WTC11 (cell line): ENCODE results near the gene EHMT1. TPM values are rescaled to one million over a fixed set of nuclear protein-coding genes. Genes with fewer than 3 reads are reported as not detected.

Source experiments
- ATAC-seq: fragments of 200-7000 bp; cut with Tn5 transposase; 2 replicates; pipeline ENCODE4 v1.10.0; 2021; ENCODE audit warnings: mild to moderate bottlenecking, moderate library complexity
- CTCF ChIA-PET: fragments of 300-600 bp; sonication (Branson Sonifier 250); formaldehyde crosslinking; loops from one replicate; lab custom pipeline; 2021; ENCODE audit warnings: antibody characterized with exemption; lab: Charles Lee
- POLR2A ChIA-PET: fragments of 350-600 bp; sonication (Branson Sonifier 250); formaldehyde crosslinking; loops from one replicate; lab custom pipeline; 2021; ENCODE audit warnings: antibody characterized with exemption; lab: Charles Lee
- DNase-seq: peaks from one replicate; pipeline ENCODE4 v3.0.0; 2021; ENCODE audit warnings: low spot score
- H3K27ac Mint-ChIP-seq: 2 replicates; pipeline ENCODE4 v1.8.0; 2021; ENCODE audit warnings: mixed read lengths
- H3K27me3 Mint-ChIP-seq: 2 replicates; pipeline ENCODE4 v1.8.0; 2021; ENCODE audit warnings: low read depth, mild to moderate bottlenecking, moderate library complexity, mixed read lengths
- H3K36me3 Mint-ChIP-seq: 2 replicates; pipeline ENCODE4 v1.8.0; 2021; ENCODE audit warnings: mixed read lengths
- H3K4me1 Mint-ChIP-seq: 2 replicates; pipeline ENCODE4 v1.8.0; 2022; ENCODE audit warnings: mixed read lengths
- H3K4me3 Mint-ChIP-seq: 2 replicates; pipeline ENCODE4 v1.8.0; 2021; ENCODE audit warnings: mild to moderate bottlenecking, moderate library complexity, mixed read lengths
- H3K9me3 Mint-ChIP-seq: 2 replicates; pipeline ENCODE4 v1.8.0; 2021; ENCODE audit warnings: mixed read lengths
- CTCF ChIP-seq: fragments of 200-600 bp; IDR thresholded peaks from 2 replicates; pipeline ENCODE4 v1.8.0; 2022; ENCODE audit warnings: antibody characterized with exemption
- E2F1 ChIP-seq: sonication (generic); formaldehyde crosslinking; IDR thresholded peaks from 2 replicates; pipeline ENCODE4 v1.8.0; 2022; ENCODE audit warnings: mild to moderate bottlenecking, missing genetic modification reagents
- ELF4 ChIP-seq: sonication (generic); formaldehyde crosslinking; IDR thresholded peaks from 2 replicates; pipeline ENCODE4 v1.8.1; 2022; ENCODE audit warnings: low read depth, mild to moderate bottlenecking, moderate library complexity, missing genetic modification reagents
- ESRRA ChIP-seq: sonication (generic); formaldehyde crosslinking; IDR thresholded peaks from 2 replicates; pipeline ENCODE4 v1.8.1; 2022; ENCODE audit warnings: mild to moderate bottlenecking, missing genetic modification reagents, borderline replicate concordance
- FOXJ3 ChIP-seq: sonication (generic); formaldehyde crosslinking; IDR thresholded peaks from 2 replicates; pipeline ENCODE4 v1.9.0; 2021; ENCODE audit warnings: missing genetic modification reagents, mild to moderate bottlenecking, borderline replicate concordance
- FOXP1 ChIP-seq: sonication (generic); formaldehyde crosslinking; IDR thresholded peaks from 2 replicates; pipeline ENCODE4 v1.8.0; 2022; ENCODE audit warnings: missing genetic modification reagents, mild to moderate bottlenecking, moderate library complexity, borderline replicate concordance
- GRHL2 ChIP-seq: fragments of 250-450 bp; sonication (Bioruptor Pico); IDR thresholded peaks from 2 replicates; pipeline ENCODE4 v1.8.0; 2022; ENCODE audit warnings: mild to moderate bottlenecking, moderate library complexity; ENCODE audit not compliant: insufficient replicate concordance, severe bottlenecking
- HMGXB4 ChIP-seq: sonication (generic); formaldehyde crosslinking; IDR thresholded peaks from 2 replicates; pipeline ENCODE4 v1.8.1; 2023; ENCODE audit warnings: mild to moderate bottlenecking, moderate library complexity, missing genetic modification reagents
- NFATC4 ChIP-seq: fragments of 250-450 bp; sonication (Bioruptor Pico); IDR thresholded peaks from 2 replicates; pipeline ENCODE4 v1.9.0; 2021; ENCODE audit warnings: mild to moderate bottlenecking
- NFE2L1 ChIP-seq: sonication (generic); formaldehyde crosslinking; IDR thresholded peaks from 2 replicates; pipeline ENCODE4 v1.8.1; 2023; ENCODE audit warnings: missing genetic modification reagents
- NR1H2 ChIP-seq: sonication (generic); formaldehyde crosslinking; IDR thresholded peaks from 2 replicates; pipeline ENCODE4 v1.9.0; 2021; ENCODE audit warnings: mild to moderate bottlenecking, moderate library complexity, missing genetic modification reagents
- PRRX2 ChIP-seq: fragments of 250-450 bp; sonication (Bioruptor Pico); IDR thresholded peaks from 2 replicates; pipeline ENCODE4 v1.8.0; 2021; ENCODE audit warnings: mild to moderate bottlenecking
- RORB ChIP-seq: fragments of 250-450 bp; sonication (Bioruptor Pico); IDR thresholded peaks from 2 replicates; pipeline ENCODE4 v1.9.0; 2021; ENCODE audit warnings: mild to moderate bottlenecking
- STAT6 ChIP-seq: sonication (generic); formaldehyde crosslinking; conservative IDR thresholded peaks from 2 replicates; pipeline ENCODE4 v1.8.1; 2023; ENCODE audit warnings: mild to moderate bottlenecking, low read depth, missing genetic modification reagents, moderate library complexity
- ZBTB21 ChIP-seq: sonication (generic); formaldehyde crosslinking; IDR thresholded peaks from 2 replicates; pipeline ENCODE4 v1.8.1; 2023; ENCODE audit warnings: mild to moderate bottlenecking, missing genetic modification reagents, borderline replicate concordance
- ZSCAN18 ChIP-seq: fragments of 250-450 bp; sonication (Bioruptor Pico); IDR thresholded peaks from 2 replicates; pipeline ENCODE4 v2.1.2; 2022; ENCODE audit warnings: mild to moderate bottlenecking, moderate library complexity
- total RNA-seq: library from RNA; stranded (reverse); gene quantifications from 3 replicates; pipeline ENCODE4 v1.2.3, GENCODE V29; 2021

EHMT1 gene
- total RNA-seq, 1 experiment from 2014 or later: 170 TPM

- H3K9me3 Mint-ChIP-seq: 0 out of 2 replicates have a peak, but pooled peaks cover 3% of the 10 kb centered on the region
- peaks cover 86% of the 10 kb centered on the region for H3K4me1 Mint-ChIP-seq
- H3K36me3 Mint-ChIP-seq: peaks cover 17% of the 10 kb centered on the region
- H3K4me3 Mint-ChIP-seq: no peak overlapping the region
- TF ChIP-seq ZSCAN18 (CRISPR knock-in tag): no peak
- peak; percentile 73 for TF ChIP-seq CTCF
- no peak for TF ChIP-seq ELF4 (CRISPR knock-in tag)
- TF ChIP-seq RORB (CRISPR knock-in tag): no peak
- TF ChIP-seq HMGXB4: 0 out of 2 replicates have a peak, but pooled peaks have one; percentile 1
- no peak for TF ChIP-seq NFE2L1
- TF ChIP-seq, all 79 proteins: peak for 2
- DNase-seq (no peak), ATAC-seq (no peak)
- CTCF ChIA-PET: interaction anchor here (0.6 to 3.0 kb wide), 49 partner anchors 8 to 250 kb away, joined by 3 to 113 read pairs (median 4); partner anchors contain the start of genes ARRDC1, EHMT1, EXD3 and NOXA1
- no peaks in the 10 kb centered on the region for H3K27me3 Mint-ChIP-seq
- H3K27ac Mint-ChIP-seq: peak overlapping the region; percentile 97
- POLR2A ChIA-PET: no interaction called here
Observed at GRCh38 chr9:137672907-137673791, 54.3 kb downstream of the EHMT1 start.

GRCh38 chr9:137673886-137674285, 55.1 kb downstream of the EHMT1 start:
- no peak for TF ChIP-seq NR1H2 (CRISPR knock-in tag)
- no peak for TF ChIP-seq FOXJ3 (CRISPR knock-in tag)
- no peak for TF ChIP-seq ELF4 (CRISPR knock-in tag)
- TF ChIP-seq ZBTB21: no peak
- no peak for TF ChIP-seq E2F1 (CRISPR knock-in tag)
- TF ChIP-seq ESRRA (CRISPR knock-in tag): no peak
- DNase-seq: no peak
- no peak for ATAC-seq
- Mint-ChIP-seq H3K27me3 (no peaks in the 10 kb centered on the region), H3K36me3 (peaks cover 10% of the 10 kb centered on the region), H3K4me3 (no peak overlapping the region), H3K27ac (peak overlapping the region; percentile 88), H3K9me3 (0 out of 2 replicates have a peak, but pooled peaks cover 3% of the 10 kb centered on the region), H3K4me1 (peaks cover 85% of the 10 kb centered on the region)
- POLR2A ChIA-PET: no interaction called here
- CTCF ChIA-PET: interaction anchor here (1.0 to 3.0 kb wide), 13 partner anchors 8 to 182 kb away, joined by 3 to 113 read pairs (median 6); no protein-coding TSS in a partner anchor

GRCh38 chr9:137674307-137674975, 55.6 kb downstream of the EHMT1 start:
- TF ChIP-seq GRHL2 (CRISPR knock-in tag): no peak
- TF ChIP-seq PRRX2: no peak
- TF ChIP-seq NFATC4 (CRISPR knock-in tag): no peak
- TF ChIP-seq FOXP1 (CRISPR knock-in tag): no peak
- no peak for TF ChIP-seq STAT6 (CRISPR knock-in tag)
- TF ChIP-seq RORB (CRISPR knock-in tag): no peak

More at GRCh38 chr9:137674307-137674975, 55.6 kb downstream of the EHMT1 start:
- CTCF ChIA-PET: interaction anchor here (0.9 to 3.0 kb wide), 12 partner anchors 8 to 182 kb away, joined by 3 to 113 read pairs (median 4); partner anchors contain the start of gene DPH7
- peak; percentile 27 for ATAC-seq
- peak overlapping the region; percentile 6; the same call in 1 of the 2 replicates for H3K4me3 Mint-ChIP-seq
- H3K27me3 Mint-ChIP-seq: no peaks in the 10 kb centered on the region
- 0 out of 2 replicates have a peak, but pooled peaks cover 3% of the 10 kb centered on the region for H3K9me3 Mint-ChIP-seq
- H3K4me1 Mint-ChIP-seq: peaks cover 85% of the 10 kb centered on the region
- H3K36me3 Mint-ChIP-seq: peaks cover 5% of the 10 kb centered on the region
- POLR2A ChIA-PET: interaction anchor here (0.8 to 1.3 kb wide), 2 partner anchors 9 to 12 kb away, joined by 4 to 5 read pairs; no protein-coding TSS in a partner anchor
- peak overlapping the region; percentile 88 for H3K27ac Mint-ChIP-seq
- no peak for DNase-seq
